Small intestine (tissue), 7 donors: ENCODE data around the gene SLC9C1. TPM values are rescaled to one million over a fixed set of nuclear protein-coding genes. Genes with fewer than 3 reads are reported as not detected.
A peak's percentile ranks its signal among the peaks of the same experiment; 100 is the strongest.

Experiments
- DNase-seq, 2 donors: peaks; one replicate each; pipeline versions ENCODE4 v3.0.0 to v3.0.0-alpha.2; 2013
- FAIRE-seq: peaks from 2 replicates; lab custom pipeline; 2012; peaks lifted over from hg19 to GRCh38; lab: Jason Lieb, UNC
- H3K27ac ChIP-seq, 3 donors: one replicate each; pipeline ENCODE4 v1.5.1; 2013; ENCODE audit warnings: low read length in 2 of 3, mild to moderate bottlenecking in 2 of 3, control low read depth in 1 of 3, inconsistent platforms in 1 of 3, low read depth in 1 of 3, moderate library complexity in 1 of 3
- H3K27me3 ChIP-seq, 3 donors: one replicate each; pipeline ENCODE4 v1.6.1; 2013; ENCODE audit warnings: low read length in 3 of 3, inconsistent platforms in 1 of 3; ENCODE audit not compliant: control insufficient read depth in 3 of 3, insufficient read depth in 3 of 3
- H3K36me3 ChIP-seq, 3 donors: one replicate each; pipeline ENCODE4 v1.6.1; 2013; ENCODE audit warnings: low read length in 3 of 3, inconsistent platforms in 1 of 3, low read depth in 1 of 3, mild to moderate bottlenecking in 1 of 3, moderate library complexity in 1 of 3; ENCODE audit not compliant: control insufficient read depth in 3 of 3, insufficient read depth in 2 of 3
- H3K4me1 ChIP-seq, 3 donors: one replicate each; pipeline ENCODE4 v1.6.1; 2013; ENCODE audit warnings: low read length in 2 of 3, inconsistent platforms in 1 of 3, low read depth in 1 of 3, mild to moderate bottlenecking in 1 of 3, moderate library complexity in 1 of 3; ENCODE audit not compliant: control insufficient read depth in 3 of 3, insufficient read depth in 2 of 3
- H3K4me3 ChIP-seq, 3 donors: one replicate each; pipeline ENCODE4 v1.5.1; 2013; ENCODE audit warnings: low read length in 3 of 3, control low read depth in 1 of 3, inconsistent platforms in 1 of 3, low read depth in 1 of 3, mild to moderate bottlenecking in 1 of 3, moderate library complexity in 1 of 3
- H3K9me3 ChIP-seq, 2 donors: one replicate each; pipeline ENCODE4 v1.6.1; 2013; ENCODE audit warnings: low read depth in 1 of 2, low read length in 1 of 2; ENCODE audit not compliant: control insufficient read depth in 2 of 2, insufficient read depth in 1 of 2
- WGBS, 3 donors: extraction: QIAGEN DNeasy Blood & Tissue Kit; methylation state at CpG; one replicate each; pipeline ENCODE4 v1.1.7; 2013; 5-methylcytosine and 5-hydroxymethylcytosine counted together
- polyA plus RNA-seq, 4 donors: library from polyadenylated mRNA; stranded (reverse) in 3 of 4; unstranded in 1 of 4; fragments of 200-250 nt in 3 of 4; fragments of 120-200 nt in 1 of 4; gene quantifications; one replicate each; pipeline versions ENCODE4 v1.2.1 to v1.2.3, GENCODE V29; 2013
- donor health status: healthy with polysubstance abuse.
- donor health status: control.
- donor health status: control.
- donor health status: Bipolar disorder and iron deficiency.
- donor health status: healthy.

The SLC9C1 gene
- polyA plus RNA-seq, 4 donors: 0.06 to 0.18 TPM; not detected in 2

DNA sequence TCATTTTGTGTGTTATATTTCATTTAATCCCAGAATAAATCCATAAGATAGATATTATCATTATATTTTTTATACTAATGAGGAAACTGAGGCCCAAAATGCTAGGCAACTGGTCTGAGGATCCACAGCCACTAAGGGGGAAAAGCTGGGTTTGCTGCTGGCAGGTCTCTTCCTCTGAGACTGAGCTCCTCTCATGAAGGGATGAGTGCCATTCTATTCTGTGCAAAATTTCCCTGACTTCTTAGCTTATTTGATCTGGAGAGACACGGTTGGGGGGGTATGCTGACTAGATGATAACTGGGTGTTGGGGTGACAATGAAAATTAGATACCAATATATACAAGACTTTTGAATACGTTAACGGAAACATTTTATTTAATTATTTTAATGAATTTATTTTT is 162.9 kb downstream of the SLC9C1 start:
- FAIRE-seq (no peak), DNase-seq (no peak)
- Histone ChIP-seq H3K9me3 (no peaks in the 10 kb centered on the region), H3K27me3 (no peaks in the 10 kb centered on the region), H3K4me1 (peaks cover 0 to 5% (median 0%) of the 10 kb centered on the region in 3 donors), H3K27ac (no peak overlapping the region), H3K4me3 (no peak overlapping the region), H3K36me3 (peaks cover 0 to 2% (median 0%) of the 10 kb centered on the region in 3 donors)
- 84 to 94% (median 90%) methylated on average over 3 of the region's 3 CpGs for WGBS, 3 donors

DNA sequence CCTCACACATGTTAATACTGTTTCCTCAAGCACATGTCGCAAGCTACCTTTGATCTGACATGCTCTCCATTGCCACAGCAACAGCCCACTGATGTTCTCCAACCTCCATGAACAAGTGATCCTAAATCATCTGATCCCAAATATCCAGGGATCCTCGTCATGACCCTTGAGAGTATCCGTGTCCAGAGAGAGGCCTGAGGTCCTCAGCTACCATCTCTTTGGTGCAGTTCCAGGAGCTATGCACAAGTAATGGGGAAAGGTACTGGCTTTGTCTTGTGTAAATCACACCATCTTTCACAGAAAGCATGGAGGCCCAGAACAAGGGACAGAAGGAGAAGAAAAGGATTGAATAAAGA is 163.4 kb downstream of the SLC9C1 start:
- H3K36me3 ChIP-seq: peaks cover 0 to 2% (median 0%) of the 10 kb centered on the region in 3 donors
- no peaks in the 10 kb centered on the region for H3K9me3 ChIP-seq
- 86 to 99% (median 92%) methylated on average over 3 of the region's 3 CpGs for WGBS, 3 donors
- no peaks in the 10 kb centered on the region for H3K27me3 ChIP-seq
- FAIRE-seq (no peak), DNase-seq (no peak)
- H3K4me1 ChIP-seq: peaks cover 0 to 5% (median 0%) of the 10 kb centered on the region in 3 donors
- no peak overlapping the region for H3K27ac ChIP-seq
- no peak overlapping the region for H3K4me3 ChIP-seq

DNA sequence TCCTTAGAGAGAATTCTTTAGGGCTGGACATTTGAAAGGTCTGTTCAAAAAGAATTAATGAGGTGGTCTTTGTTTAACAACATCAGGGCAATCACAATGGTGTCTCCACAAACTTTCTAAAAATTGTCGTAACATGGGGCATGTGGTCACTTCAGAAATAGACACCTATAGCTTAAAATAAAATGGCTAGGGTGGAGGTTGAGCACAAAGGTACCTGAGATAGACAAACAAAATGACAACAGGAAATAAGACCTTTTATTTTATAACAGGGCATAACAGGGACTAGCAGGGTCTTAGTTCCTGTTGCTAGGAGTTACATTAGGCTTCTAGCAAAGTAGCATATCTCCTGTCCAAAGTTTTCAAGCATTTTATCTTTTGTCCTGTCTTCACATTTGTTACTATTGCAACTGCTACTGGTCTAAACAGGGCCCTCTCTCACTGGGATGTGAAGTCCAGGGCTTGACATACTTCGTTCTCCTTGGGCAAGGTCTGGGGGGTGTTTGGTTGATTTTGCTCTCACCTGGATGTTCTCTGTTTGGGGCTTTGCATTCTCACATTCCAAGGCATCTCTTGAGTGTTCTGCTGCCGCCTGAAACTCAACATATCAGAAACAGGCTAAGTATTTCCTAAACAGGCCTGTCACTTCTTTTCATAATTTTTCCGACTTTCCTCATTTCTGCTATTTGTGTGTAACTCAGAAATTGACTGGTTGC is 163.9 kb downstream of the SLC9C1 start:
- WGBS, 3 donors: 86 to 95% (median 94%) methylated on average over 4 of the region's 4 CpGs
- Histone ChIP-seq H3K36me3 (peaks cover 0 to 2% (median 0%) of the 10 kb centered on the region in 3 donors), H3K4me3 (no peak overlapping the region)

DNA sequence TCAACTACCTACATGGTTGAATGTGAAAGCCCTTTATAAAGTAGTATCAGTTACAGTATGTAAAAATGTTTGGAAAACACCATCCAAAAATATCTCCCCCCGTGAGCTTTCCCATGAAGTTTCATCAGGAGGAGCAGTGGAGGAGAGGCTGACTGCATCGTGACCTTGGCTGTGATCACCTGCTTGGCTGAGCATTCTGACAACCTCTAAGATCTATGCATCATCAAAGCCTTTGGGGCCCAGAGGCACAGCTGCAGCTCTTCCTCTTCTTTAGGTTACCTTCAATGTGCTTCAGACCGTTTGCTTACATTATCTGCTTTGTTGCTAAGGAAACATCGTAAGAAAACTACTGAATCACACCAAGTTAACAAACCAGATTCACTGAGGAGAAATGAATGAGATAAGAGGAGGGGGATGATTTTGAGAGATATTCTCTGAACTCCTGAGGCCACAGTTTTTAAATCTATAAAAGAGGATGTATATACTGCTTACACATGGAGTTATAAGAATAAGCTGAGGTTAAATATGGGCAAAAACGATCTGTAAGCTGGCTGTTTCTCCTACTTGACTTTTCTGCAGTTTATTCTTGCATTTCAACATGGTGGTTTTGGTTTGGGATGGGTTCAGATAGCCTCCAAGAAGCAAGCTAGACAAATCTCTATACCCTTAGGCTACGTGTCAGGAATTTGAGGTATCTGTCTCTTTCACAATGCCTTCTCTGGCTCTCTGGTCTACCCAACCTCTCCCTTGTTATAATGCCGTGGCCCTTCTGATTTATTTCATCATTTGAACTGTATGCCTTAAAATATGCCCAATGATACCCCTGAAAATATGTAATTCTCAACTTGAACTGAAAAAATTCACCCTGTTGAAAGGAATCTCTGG is 164.9 kb downstream of the SLC9C1 start:
- Histone ChIP-seq H3K27ac (peak overlapping the region in 1 of 3 donors; percentile 39), H3K27me3 (no peaks in the 10 kb centered on the region), H3K4me1 (no peaks in the 10 kb centered on the region), H3K9me3 (no peaks in the 10 kb centered on the region), H3K4me3 (no peak overlapping the region), H3K36me3 (peaks cover 0 to 4% (median 0%) of the 10 kb centered on the region in 3 donors)
- DNase-seq (no peak), FAIRE-seq (no peak)
- 59 to 66% (median 65%) methylated on average over 7 of the region's 7 CpGs for WGBS, 3 donors

More for the DNA sequence above, 163.9 kb downstream of the SLC9C1 start:
- FAIRE-seq (no peak), DNase-seq (no peak)
- Histone ChIP-seq H3K27me3 (no peaks in the 10 kb centered on the region), H3K27ac (peak overlapping the region in 1 of 3 donors; percentile 22), H3K4me1 (peaks cover 0 to 4% (median 0%) of the 10 kb centered on the region in 3 donors), H3K9me3 (no peaks in the 10 kb centered on the region)

DNA sequence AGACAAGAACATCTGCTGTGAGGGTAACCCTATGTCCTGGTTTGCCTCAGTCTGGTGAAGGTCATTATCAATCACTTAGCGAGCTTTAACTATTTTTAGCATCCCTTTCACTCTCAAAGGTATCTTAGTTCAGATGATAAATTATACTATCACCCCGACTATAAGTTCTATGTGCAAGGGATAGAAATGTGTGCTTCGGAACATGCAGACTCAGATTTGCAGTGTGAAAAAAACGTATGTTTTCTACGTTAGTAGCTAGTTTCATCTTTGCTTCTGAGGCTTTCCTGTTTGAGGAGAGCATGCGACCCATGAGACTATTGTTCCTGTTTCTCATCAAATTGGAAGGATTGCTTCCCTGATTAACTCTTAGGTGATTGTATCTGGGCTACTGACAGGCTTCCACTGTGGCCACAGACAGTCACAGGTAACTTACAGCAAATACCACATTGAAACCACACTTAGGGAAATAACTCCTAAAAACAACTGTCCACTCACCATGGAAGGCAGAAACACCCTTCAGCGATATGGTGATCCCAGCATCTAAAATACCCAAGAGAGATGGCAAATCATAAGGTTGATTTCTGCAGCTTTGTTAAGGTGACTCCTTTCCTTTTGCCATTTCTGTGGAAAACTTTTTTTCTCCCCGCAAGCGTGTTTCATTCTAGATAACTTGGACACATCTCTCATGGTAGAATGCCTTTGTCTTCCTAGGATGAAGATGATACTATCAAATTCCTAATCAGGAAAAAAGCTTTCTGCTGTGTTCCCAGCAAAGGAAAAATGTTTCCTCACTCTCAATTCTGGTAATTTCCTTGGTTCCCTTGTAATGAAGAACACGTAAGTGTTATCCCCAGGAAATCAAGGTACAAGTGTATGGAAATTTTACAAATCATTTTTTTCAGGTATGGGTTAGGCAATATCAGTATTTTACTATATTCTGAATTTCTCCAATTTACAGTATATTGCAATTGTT is 166.2 kb downstream of the SLC9C1 start:
- WGBS, 3 donors: 60 to 83% (median 76%) methylated on average over 10 of the region's 10 CpGs
- Histone ChIP-seq H3K4me1 (no peaks in the 10 kb centered on the region), H3K27me3 (no peaks in the 10 kb centered on the region), H3K4me3 (no peak overlapping the region), H3K27ac (peak overlapping the region in 1 of 3 donors; percentile 2), H3K36me3 (peaks cover 0 to 4% (median 0%) of the 10 kb centered on the region in 3 donors), H3K9me3 (no peaks in the 10 kb centered on the region)
- DNase-seq (no peak), FAIRE-seq (no peak)

DNA sequence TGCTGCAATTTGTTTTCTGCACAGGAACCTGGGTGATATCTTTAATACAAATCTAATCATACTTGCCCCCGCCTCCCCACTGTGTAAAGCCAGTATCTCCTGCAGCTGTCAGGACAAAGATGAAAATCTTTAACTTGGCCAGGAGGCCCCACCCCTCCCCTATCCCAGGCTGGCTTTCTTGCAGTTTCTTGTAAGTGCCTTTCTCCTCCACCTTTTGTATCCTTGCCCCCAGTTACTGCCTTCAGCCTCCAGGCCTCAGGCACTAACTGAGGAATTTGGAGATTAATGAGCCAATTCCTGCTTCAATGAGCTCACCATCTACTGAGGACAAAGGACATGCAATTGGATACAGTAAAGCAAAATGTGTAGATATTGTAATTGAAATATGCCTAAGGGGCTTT is 167.5 kb downstream of the SLC9C1 start:
- no peaks in the 10 kb centered on the region for H3K27me3 ChIP-seq
- DNase-seq: no peak
- no peak for FAIRE-seq

DNA sequence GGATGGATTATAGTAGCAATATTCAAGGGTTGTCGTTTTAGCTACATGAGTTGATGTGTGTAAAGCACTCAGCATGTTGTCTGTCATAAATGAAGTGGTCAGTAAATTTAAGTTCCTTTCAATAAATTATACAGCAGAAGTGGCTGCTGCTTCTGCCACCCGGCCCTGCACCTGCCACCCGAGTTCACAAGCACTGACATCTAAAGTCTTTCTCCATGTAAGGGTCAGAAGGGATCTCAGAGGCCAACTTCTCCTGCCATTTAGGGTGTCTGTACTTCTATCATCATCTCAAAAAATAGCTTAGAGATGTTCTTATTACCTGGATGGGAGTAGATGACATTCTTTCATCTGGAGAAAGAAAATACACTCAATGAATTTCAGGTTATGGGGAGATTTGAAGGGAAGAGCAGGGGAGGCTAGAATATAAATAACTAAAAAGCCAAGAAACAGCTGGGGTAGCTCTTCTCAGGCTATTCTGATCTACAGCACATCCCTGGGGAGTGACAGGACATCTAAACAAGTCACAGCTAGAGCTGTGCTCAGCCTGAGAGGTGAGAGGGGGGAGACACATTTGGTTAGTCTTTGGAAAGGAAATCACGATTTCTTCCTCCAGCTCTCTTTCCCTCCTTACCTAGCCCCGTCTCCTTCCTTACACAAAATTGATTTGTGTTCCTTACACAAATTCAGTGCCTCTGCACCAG is 169.0 kb downstream of the SLC9C1 start:
- Histone ChIP-seq H3K4me3 (no peak overlapping the region), H3K27ac (no peak overlapping the region), H3K27me3 (no peaks in the 10 kb centered on the region), H3K36me3 (peaks cover 0 to 2% (median 0%) of the 10 kb centered on the region in 3 donors), H3K4me1 (no peaks in the 10 kb centered on the region), H3K9me3 (no peaks in the 10 kb centered on the region)
- 76 to 90% (median 89%) methylated on average over 5 of the region's 5 CpGs for WGBS, 3 donors
- DNase-seq: no peak
- FAIRE-seq: no peak

More for the DNA sequence above, 167.5 kb downstream of the SLC9C1 start:
- Histone ChIP-seq H3K9me3 (no peaks in the 10 kb centered on the region), H3K27ac (no peak overlapping the region), H3K36me3 (peaks cover 0 to 4% (median 0%) of the 10 kb centered on the region in 3 donors), H3K4me1 (no peaks in the 10 kb centered on the region), H3K4me3 (no peak overlapping the region)
- WGBS, 3 donors: 29 to 55% (median 39%) methylated on average over 1 of the region's 1 CpG
